ENCODE measurements around the gene AHNAK.

AHNAK gene

DNA sequence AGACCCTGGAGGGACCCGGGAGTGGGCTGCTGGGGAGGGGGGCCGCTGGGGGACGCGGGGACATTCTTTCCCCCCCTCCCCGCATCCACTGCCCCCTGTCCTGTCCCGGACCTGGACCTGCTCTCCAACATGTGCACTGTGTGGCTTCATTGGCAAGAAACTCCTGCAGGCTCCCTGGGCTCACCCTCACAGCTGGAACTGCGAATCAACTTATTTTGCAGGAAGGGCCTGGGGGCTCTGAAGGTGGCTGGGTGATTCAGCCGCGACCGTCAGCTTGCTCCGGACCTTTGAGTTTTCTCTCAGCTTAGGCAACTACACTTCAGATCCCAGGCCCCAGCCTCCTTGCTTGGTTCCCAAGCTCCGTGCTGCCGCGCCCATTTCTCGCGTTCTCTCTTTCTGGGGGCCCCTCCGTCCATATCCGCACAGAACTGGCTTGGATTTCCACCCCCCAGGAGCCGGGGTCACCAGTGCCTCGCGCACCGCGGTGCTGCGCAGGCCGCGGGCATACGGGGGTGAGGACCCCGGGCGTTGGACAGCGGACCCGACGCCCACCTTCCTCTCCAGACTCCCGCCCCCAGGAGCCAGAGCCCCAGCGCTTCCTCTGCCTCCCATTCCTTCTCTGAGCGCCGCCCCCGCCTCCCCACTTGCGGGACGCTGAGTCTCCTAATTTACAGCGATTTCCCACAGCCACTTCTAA is 471 bp upstream of the AHNAK start:
- in situ Hi-C loops (cut with MboI; ENCODE audit: low sequenced_read_pairs, unreplicated experiment): no loop called here

DNA sequence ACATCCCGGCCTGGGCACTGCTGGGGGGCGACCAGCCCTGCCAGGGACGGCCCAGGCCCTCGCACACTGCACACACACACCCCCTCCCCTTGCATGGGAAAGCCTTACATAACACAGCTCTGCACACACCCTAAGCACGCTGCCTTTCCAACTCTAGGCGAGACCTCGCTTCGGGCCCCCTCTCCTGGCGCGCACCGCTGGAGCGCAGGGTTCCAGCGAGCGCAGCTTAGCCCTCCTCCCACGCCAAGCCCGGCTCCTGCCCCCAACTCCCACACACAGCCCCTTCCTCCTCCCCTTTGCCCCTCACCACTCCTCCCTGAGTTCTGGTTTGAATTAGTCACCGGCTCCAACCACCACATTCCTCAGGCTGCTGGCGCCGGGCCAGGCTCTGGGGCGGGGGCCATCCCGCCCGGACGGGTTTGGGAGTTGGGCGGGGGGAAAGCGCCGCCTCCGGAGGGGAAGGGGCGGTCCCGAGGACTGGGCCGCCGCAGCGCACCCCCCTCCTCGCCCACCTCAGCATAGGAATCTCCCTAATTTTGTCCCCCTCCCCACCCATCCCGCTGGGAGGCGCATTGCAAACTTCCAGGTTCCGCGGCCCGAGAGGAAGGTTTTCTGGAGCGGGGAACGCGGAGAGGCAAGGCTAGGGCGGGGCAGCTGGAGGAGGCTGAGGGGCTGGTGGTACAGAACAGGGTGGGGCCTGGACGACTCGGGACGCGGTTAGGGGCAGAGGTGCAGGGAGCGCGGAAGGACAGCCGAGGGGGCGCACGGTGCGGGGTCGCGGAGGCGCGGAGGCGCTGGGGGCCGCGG is 966 bp downstream of the AHNAK start:
- TF ChIP-seq, protein P1, sequence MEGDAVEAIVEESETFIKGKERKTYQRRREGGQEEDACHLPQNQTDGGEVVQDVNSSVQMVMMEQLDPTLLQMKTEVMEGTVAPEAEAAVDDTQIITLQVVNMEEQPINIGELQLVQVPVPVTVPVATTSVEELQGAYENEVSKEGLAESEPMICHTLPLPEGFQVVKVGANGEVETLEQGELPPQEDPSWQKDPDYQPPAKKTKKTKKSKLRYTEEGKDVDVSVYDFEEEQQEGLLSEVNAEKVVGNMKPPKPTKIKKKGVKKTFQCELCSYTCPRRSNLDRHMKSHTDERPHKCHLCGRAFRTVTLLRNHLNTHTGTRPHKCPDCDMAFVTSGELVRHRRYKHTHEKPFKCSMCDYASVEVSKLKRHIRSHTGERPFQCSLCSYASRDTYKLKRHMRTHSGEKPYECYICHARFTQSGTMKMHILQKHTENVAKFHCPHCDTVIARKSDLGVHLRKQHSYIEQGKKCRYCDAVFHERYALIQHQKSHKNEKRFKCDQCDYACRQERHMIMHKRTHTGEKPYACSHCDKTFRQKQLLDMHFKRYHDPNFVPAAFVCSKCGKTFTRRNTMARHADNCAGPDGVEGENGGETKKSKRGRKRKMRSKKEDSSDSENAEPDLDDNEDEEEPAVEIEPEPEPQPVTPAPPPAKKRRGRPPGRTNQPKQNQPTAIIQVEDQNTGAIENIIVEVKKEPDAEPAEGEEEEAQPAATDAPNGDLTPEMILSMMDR (IDR thresholded peaks at IDR 0.05; ENCODE audit: borderline replicate concordance, control extremely low read depth, extremely low read depth, insufficient read depth, missing control alignments): no peak
- no peak for DNase-seq (ENCODE audit: low spot score)
- in situ Hi-C loops (cut with MboI; ENCODE audit: low sequenced_read_pairs, unreplicated experiment): no loop called here

More for the DNA sequence above, 471 bp upstream of the AHNAK start:
- TF ChIP-seq, protein P1 (IDR thresholded peaks at IDR 0.05; ENCODE audit: borderline replicate concordance, control extremely low read depth, extremely low read depth, insufficient read depth, missing control alignments): no peak
- no peak for DNase-seq (ENCODE audit: low spot score)

DNA sequence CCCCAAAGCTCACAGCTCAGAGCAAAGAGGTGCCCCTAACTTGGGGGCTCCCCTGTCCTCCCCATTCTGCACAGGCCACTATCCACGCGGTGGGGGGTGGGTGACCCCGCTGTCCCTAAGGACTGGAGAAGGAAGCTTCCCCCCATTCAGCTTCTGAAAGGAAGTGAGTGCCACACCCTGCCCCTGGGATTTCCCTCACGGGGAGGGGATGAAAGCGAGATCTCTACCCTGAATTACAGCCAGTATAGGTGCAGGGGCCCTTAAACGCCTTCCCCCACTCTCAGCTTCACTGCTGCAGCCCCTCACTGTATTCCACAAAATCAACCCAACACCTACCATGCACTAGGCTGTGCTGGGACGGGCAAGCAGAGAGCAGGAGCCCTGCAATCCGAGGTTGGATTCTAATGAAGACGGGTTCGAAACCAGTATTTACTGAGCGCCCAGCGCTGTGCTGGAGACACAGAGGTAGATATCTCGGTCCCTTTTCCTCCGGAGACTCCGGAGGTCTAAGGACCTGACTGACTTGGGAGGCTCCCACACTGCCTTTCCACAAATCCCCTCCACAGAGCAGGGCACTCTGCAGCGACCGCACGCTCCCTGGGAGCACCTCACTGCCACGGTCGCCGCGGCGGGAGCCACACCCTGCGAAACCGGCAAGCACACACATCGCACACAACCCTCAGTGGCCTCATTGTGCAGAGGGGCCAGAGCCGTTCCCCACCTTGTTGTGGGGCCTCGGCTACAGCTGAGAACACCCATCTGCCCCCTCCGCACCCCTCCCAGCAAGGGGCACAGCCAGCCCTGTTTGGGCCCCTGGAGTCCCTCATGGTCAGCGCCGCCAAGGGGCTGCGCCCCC is 1.8 kb downstream of the AHNAK start:
- no peak for DNase-seq (ENCODE audit: low spot score)
- TF ChIP-seq, protein P1 (IDR thresholded peaks at IDR 0.05; ENCODE audit: borderline replicate concordance, control extremely low read depth, extremely low read depth, insufficient read depth, missing control alignments): no peak
- in situ Hi-C loops (cut with MboI; ENCODE audit: low sequenced_read_pairs, unreplicated experiment): no loop called here

DNA sequence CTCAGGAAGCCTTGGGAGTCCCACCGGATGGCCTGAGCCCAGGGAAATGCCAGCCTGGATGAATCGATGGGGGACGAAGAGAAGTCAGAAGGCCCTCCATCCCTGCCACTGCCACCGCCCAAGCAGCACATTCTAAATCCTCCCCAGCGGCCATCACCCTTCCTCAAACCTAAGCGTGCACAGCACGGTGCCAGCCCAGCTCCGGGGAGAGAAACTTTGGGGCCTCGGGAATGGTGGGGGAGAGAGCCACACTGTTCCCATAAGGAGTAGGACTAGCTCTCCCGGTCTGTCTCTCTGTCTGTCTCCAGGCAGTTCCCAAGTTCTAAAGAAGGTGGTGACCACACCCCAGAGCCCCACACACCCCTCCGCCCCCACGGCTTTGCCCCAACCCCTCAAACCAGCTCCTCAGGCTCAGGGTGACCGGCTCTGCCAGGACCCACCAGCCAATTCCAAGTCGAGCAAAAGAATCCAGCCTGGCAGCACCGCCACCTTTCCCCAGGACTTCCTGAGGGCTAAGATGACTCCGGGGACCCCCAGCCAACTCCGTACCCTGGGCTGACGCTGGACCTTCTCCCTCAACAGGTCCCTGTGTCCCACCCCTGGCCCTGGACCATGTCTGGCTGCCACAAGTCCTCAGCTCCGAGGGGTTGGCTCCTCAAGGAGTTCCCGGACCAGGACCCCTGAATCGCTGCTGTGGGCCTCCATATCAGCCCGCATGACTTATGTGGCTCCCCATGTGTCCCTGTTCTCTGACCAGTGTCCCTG is 2.7 kb downstream of the AHNAK start:
- DNase-seq (ENCODE audit: low spot score): no peak
- in situ Hi-C loops (cut with MboI; ENCODE audit: low sequenced_read_pairs, unreplicated experiment): no loop called here
- TF ChIP-seq, protein P1 (IDR thresholded peaks at IDR 0.05; ENCODE audit: borderline replicate concordance, control extremely low read depth, extremely low read depth, insufficient read depth, missing control alignments): no peak

DNA sequence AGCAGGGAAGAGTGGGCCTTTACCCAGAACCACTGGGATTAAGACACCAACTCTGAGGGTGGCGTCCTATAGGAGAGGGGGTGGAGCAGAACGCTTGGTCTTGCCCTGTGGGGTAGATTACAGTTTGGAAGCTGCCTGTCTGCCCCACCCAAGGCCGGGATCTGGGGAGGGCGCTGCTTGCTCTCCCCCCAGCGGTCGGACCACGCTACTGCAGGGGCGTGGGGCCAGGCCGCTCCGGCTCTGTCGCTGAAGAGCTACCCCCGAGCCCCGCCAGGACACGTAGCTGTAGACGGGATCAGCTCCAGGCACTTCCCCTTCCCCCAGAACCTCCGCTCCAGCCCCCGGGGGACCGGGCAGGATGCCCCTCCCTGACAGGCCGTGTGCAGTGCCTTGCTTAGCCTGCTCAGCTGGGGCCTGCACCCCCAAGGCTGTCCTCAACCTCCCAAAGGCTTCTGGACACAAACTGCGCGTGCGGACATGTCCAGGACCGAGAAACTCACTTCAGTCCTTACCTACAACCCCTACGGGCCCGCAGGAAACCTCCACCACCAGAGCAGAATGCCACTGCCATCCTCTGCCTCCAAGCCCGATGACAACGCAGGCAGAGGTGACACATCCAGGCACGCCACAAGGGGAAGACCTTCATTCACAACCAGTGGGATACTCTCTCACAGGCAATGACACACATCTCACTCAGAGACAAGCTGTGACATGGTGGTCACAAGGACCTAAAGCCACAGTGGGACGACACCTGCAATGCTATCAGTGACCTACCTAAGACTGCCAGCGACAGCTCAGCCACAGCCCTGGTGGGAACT is 3.6 kb downstream of the AHNAK start:
- in situ Hi-C loops (cut with MboI; ENCODE audit: low sequenced_read_pairs, unreplicated experiment): no loop called here
- TF ChIP-seq, protein P1 (IDR thresholded peaks at IDR 0.05; ENCODE audit: borderline replicate concordance, control extremely low read depth, extremely low read depth, insufficient read depth, missing control alignments): peak; percentile 96
- peak; percentile 83 for DNase-seq (ENCODE audit: low spot score)
